Suppressor macrophage treated with lipopolysaccharide for 4 hours (primary cell): Measurements from ENCODE around the gene COIL.

Experiments used
- DNase-seq: peaks from one replicate; pipeline ENCODE4 v3.0.0-alpha.2; 2020

The COIL gene

GRCh38 chr17:56934280-56934679 is 26.6 kb downstream of the COIL start:
- no peak for DNase-seq

- DNase-seq: no peak
These were observed 27.0 kb downstream of the COIL start for GRCh38 chr17:56933868-56934267.

- no peak for DNase-seq
These were observed 27.6 kb downstream of the COIL start for GRCh38 chr17:56933151-56933745.

GRCh38 chr17:56930739-56931337 is 30.0 kb downstream of the COIL start:
- DNase-seq: no peak

- no peak for DNase-seq
These were observed 31.4 kb downstream of the COIL start for GRCh38 chr17:56929362-56929969.

- DNase-seq: no peak
These were observed 32.3 kb downstream of the COIL start for GRCh38 chr17:56928586-56928985.

GRCh38 chr17:56926704-56927103 is 34.1 kb downstream of the COIL start:
- no peak for DNase-seq

- no peak for DNase-seq
These were observed 34.6 kb downstream of the COIL start for GRCh38 chr17:56926270-56926669.

GRCh38 chr17:56925088-56925487 is 35.8 kb downstream of the COIL start:
- DNase-seq: no peak

- DNase-seq: no peak
These were observed 41.1 kb downstream of the COIL start for GRCh38 chr17:56919717-56920116.

GRCh38 chr17:56918916-56919315 is 41.9 kb downstream of the COIL start:
- peak; percentile 97 for DNase-seq

GRCh38 chr17:56917559-56918296 is 43.1 kb downstream of the COIL start:
- peak; percentile 81 for DNase-seq

- DNase-seq: no peak
These were observed 46.1 kb downstream of the COIL start for GRCh38 chr17:56914581-56915273.

- DNase-seq: peak; percentile 96
These were observed 46.8 kb downstream of the COIL start, which contains the start of gene TRIM25 for GRCh38 chr17:56913867-56914580. TRIM25 (minus strand) TSS chr17:56914049; CDS start chr17:56913988, 61 bp downstream.

GRCh38 chr17:56913353-56913866 is 47.4 kb downstream of the COIL start:
- peak; percentile 28 for DNase-seq

GRCh38 chr17:56913000-56913311 is 47.9 kb downstream of the COIL start:
- DNase-seq: no peak

- DNase-seq: peak; percentile 36
These were observed 48.5 kb downstream of the COIL start for GRCh38 chr17:56912105-56912999.

- DNase-seq: no peak
These were observed 50.2 kb downstream of the COIL start for GRCh38 chr17:56910509-56911235.

- peak; percentile 51 for DNase-seq
These were observed 50.9 kb downstream of the COIL start for GRCh38 chr17:56909742-56910508.
